HEK293 (cell line): Measurements from ENCODE around the gene NAPG.

ENCODE experiments used
- CTCF ChIP-seq: fragments of 450-650 bp; formaldehyde crosslinking; IDR thresholded peaks from 2 replicates; pipeline ENCODE4 v1.5.1; 2016; ENCODE audit warnings: missing biosample characterization, missing genetic modification characterization
- GLIS1 ChIP-seq: fragments of 450-650 bp; formaldehyde crosslinking; IDR thresholded peaks from 2 replicates; pipeline ENCODE4 v1.5.1; 2016; ENCODE audit warnings: missing biosample characterization, missing genetic modification characterization
- MZF1 ChIP-seq: fragments of 450-650 bp; formaldehyde crosslinking; IDR thresholded peaks from 2 replicates; pipeline ENCODE4 v1.5.1; 2017; ENCODE audit warnings: missing biosample characterization, missing genetic modification characterization, borderline replicate concordance
- RBAK ChIP-seq: fragments of 450-650 bp; formaldehyde crosslinking; IDR thresholded peaks from 2 replicates; pipeline ENCODE4 v1.5.1; 2016; ENCODE audit warnings: missing biosample characterization, missing genetic modification characterization
- TF ChIP-seq, protein P1 (sequence below): fragments of 450-650 bp; formaldehyde crosslinking; IDR thresholded peaks from 2 replicates; pipeline ENCODE4 v1.5.1; 2016; ENCODE audit warnings: missing biosample characterization, missing genetic modification characterization

- no peak for TF ChIP-seq RBAK (tag by site-specific recombination)
- TF ChIP-seq, protein P1, sequence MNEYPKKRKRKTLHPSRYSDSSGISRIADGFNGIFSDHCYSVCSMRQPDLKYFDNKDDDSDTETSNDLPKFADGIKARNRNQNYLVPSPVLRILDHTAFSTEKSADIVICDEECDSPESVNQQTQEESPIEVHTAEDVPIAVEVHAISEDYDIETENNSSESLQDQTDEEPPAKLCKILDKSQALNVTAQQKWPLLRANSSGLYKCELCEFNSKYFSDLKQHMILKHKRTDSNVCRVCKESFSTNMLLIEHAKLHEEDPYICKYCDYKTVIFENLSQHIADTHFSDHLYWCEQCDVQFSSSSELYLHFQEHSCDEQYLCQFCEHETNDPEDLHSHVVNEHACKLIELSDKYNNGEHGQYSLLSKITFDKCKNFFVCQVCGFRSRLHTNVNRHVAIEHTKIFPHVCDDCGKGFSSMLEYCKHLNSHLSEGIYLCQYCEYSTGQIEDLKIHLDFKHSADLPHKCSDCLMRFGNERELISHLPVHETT = no peak
- TF ChIP-seq CTCF (tag by site-specific recombination) = no peak
- no peak for TF ChIP-seq GLIS1 (tag by site-specific recombination)
- TF ChIP-seq MZF1 (tag by site-specific recombination) = no peak
Measured at GRCh38 chr18:10482985-10483949, 42.6 kb upstream of the NAPG start.
